Measurements from ENCODE around the gene PI3.

PI3 gene

GRCh38 chr20:45193331-45193730 lies 18.6 kb downstream of the PI3 start:
- TF ChIP-seq TAF1 (IDR thresholded peaks at IDR 0.05; ENCODE audit: low read depth) (no peak), FOXM1 (IDR thresholded peaks at IDR 0.05; ENCODE audit: borderline replicate concordance, low read depth) (no peak), EP300 (IDR thresholded peaks at IDR 0.05; ENCODE audit: borderline replicate concordance) (no peak), MAX (IDR thresholded peaks at IDR 0.05) (no peak), USF1 (IDR thresholded peaks at IDR 0.05) (no peak), ZBTB7A (IDR thresholded peaks at IDR 0.05; ENCODE audit: low read depth) (no peak), CREB1 (IDR thresholded peaks at IDR 0.05; ENCODE audit: low read depth) (no peak), EGR1 (IDR thresholded peaks at IDR 0.05) (no peak), REST (IDR thresholded peaks at IDR 0.05; ENCODE audit: low read depth) (no peak), TEAD4 (IDR thresholded peaks at IDR 0.05) (no peak), YY1 (IDR thresholded peaks at IDR 0.05; ENCODE audit: low read depth) (no peak), CEBPB (IDR thresholded peaks at IDR 0.05) (no peak), NFIC (IDR thresholded peaks at IDR 0.05) (no peak), RAD21 (IDR thresholded peaks at IDR 0.05; ENCODE audit: low read depth) (no peak), TCF12 (IDR thresholded peaks at IDR 0.05; ENCODE audit: low read depth) (no peak)

- TF ChIP-seq CREB1 (IDR thresholded peaks at IDR 0.05; ENCODE audit: low read depth) = no peak
- no peak for TF ChIP-seq EGR1 (IDR thresholded peaks at IDR 0.05)
- TF ChIP-seq RAD21 (IDR thresholded peaks at IDR 0.05; ENCODE audit: low read depth) = no peak
- no peak for TF ChIP-seq TCF12 (IDR thresholded peaks at IDR 0.05; ENCODE audit: low read depth)
- TF ChIP-seq EP300 (IDR thresholded peaks at IDR 0.05; ENCODE audit: borderline replicate concordance) = no peak
- TF ChIP-seq YY1 (IDR thresholded peaks at IDR 0.05; ENCODE audit: low read depth) = no peak
- TF ChIP-seq ZBTB7A (IDR thresholded peaks at IDR 0.05; ENCODE audit: low read depth) = no peak
- TF ChIP-seq NFIC (IDR thresholded peaks at IDR 0.05) = no peak
- no peak for TF ChIP-seq TAF1 (IDR thresholded peaks at IDR 0.05; ENCODE audit: low read depth)
- TF ChIP-seq REST (IDR thresholded peaks at IDR 0.05; ENCODE audit: low read depth) = no peak
- TF ChIP-seq USF1 (IDR thresholded peaks at IDR 0.05) = no peak
- TF ChIP-seq FOXM1 (IDR thresholded peaks at IDR 0.05; ENCODE audit: borderline replicate concordance, low read depth) = no peak
- no peak for TF ChIP-seq CEBPB (IDR thresholded peaks at IDR 0.05)
- no peak for TF ChIP-seq MAX (IDR thresholded peaks at IDR 0.05)
These were observed 32.0 kb downstream of the PI3 start, which contains the start of gene SEMG1 for GRCh38 chr20:45206725-45207124. SEMG1 (plus strand) TSS chr20:45207033; CDS start chr20:45207054, 21 bp downstream.

GRCh38 chr20:45209924-45210323 lies 35.2 kb downstream of the PI3 start:
- TF ChIP-seq MAX (IDR thresholded peaks at IDR 0.05) (no peak), RAD21 (IDR thresholded peaks at IDR 0.05; ENCODE audit: low read depth) (no peak), TCF12 (IDR thresholded peaks at IDR 0.05; ENCODE audit: low read depth) (no peak), FOXM1 (IDR thresholded peaks at IDR 0.05; ENCODE audit: borderline replicate concordance, low read depth) (no peak), USF1 (IDR thresholded peaks at IDR 0.05) (no peak), TAF1 (IDR thresholded peaks at IDR 0.05; ENCODE audit: low read depth) (no peak), REST (IDR thresholded peaks at IDR 0.05; ENCODE audit: low read depth) (no peak), EGR1 (IDR thresholded peaks at IDR 0.05) (no peak), EP300 (IDR thresholded peaks at IDR 0.05; ENCODE audit: borderline replicate concordance) (no peak), TEAD4 (IDR thresholded peaks at IDR 0.05) (no peak), CEBPB (IDR thresholded peaks at IDR 0.05) (no peak), NFIC (IDR thresholded peaks at IDR 0.05) (no peak), YY1 (IDR thresholded peaks at IDR 0.05; ENCODE audit: low read depth) (no peak), ZBTB7A (IDR thresholded peaks at IDR 0.05; ENCODE audit: low read depth) (no peak), CREB1 (IDR thresholded peaks at IDR 0.05; ENCODE audit: low read depth) (no peak)
